Measurements from ENCODE around the gene EYS. TPM values are rescaled to one million over a fixed set of nuclear protein-coding genes. Genes with fewer than 3 reads are reported as not detected.

The EYS gene
- polyA plus RNA-seq, 1 experiment, result not detected

- no peak for DNase-seq (ENCODE audit: low read depth, low spot score)
- POLR2A ChIA-PET, result no interaction called here
- H3K4me3 ChIP-seq (ENCODE audit: low read depth, low read length), result no peak overlapping the region
- H3K27me3 ChIP-seq (ENCODE audit: control insufficient read depth, insufficient read depth, low read length), result no peaks in the 10 kb centered on the region
- H3K9me3 ChIP-seq (ENCODE audit: control insufficient read depth, insufficient read depth, low read length), result no peaks in the 10 kb centered on the region
- CTCF ChIA-PET, result no interaction called here
- no peak for TF ChIP-seq CTCF (IDR thresholded peaks at IDR 0.05; ENCODE audit: low read depth, low read length)
- no peak overlapping the region for H3K27ac ChIP-seq (ENCODE audit: low read depth, low read length)
Measured at GRCh38 chr6:64786736-64787135, 920.3 kb downstream of the EYS start.

- no peak overlapping the region for H3K4me3 ChIP-seq (ENCODE audit: low read depth, low read length)
- POLR2A ChIA-PET, result no interaction called here
- DNase-seq (ENCODE audit: low read depth, low spot score), result no peak
- TF ChIP-seq CTCF (IDR thresholded peaks at IDR 0.05; ENCODE audit: low read depth, low read length), result no peak
- CTCF ChIA-PET, result no interaction called here
- no peaks in the 10 kb centered on the region for H3K27me3 ChIP-seq (ENCODE audit: control insufficient read depth, insufficient read depth, low read length)
- H3K27ac ChIP-seq (ENCODE audit: low read depth, low read length), result no peak overlapping the region
- no peaks in the 10 kb centered on the region for H3K9me3 ChIP-seq (ENCODE audit: control insufficient read depth, insufficient read depth, low read length)
Measured at GRCh38 chr6:64782877-64783276, 924.1 kb downstream of the EYS start.

GRCh38 chr6:64777941-64778785 lies 928.9 kb downstream of the EYS start:
- CTCF ChIA-PET, result no interaction called here
- H3K9me3 ChIP-seq (ENCODE audit: control insufficient read depth, insufficient read depth, low read length), result no peaks in the 10 kb centered on the region
- no peak overlapping the region for H3K27ac ChIP-seq (ENCODE audit: low read depth, low read length)
- no peak overlapping the region for H3K4me3 ChIP-seq (ENCODE audit: low read depth, low read length)
- POLR2A ChIA-PET, result no interaction called here
- H3K27me3 ChIP-seq (ENCODE audit: control insufficient read depth, insufficient read depth, low read length), result no peaks in the 10 kb centered on the region
- no peak for TF ChIP-seq CTCF (IDR thresholded peaks at IDR 0.05; ENCODE audit: low read depth, low read length)
- no peak for DNase-seq (ENCODE audit: low read depth, low spot score)

- no peak for TF ChIP-seq CTCF (IDR thresholded peaks at IDR 0.05; ENCODE audit: low read depth, low read length)
- Histone ChIP-seq H3K27me3 (ENCODE audit: control insufficient read depth, insufficient read depth, low read length) (no peaks in the 10 kb centered on the region), H3K27ac (ENCODE audit: low read depth, low read length) (no peak overlapping the region), H3K4me3 (ENCODE audit: low read depth, low read length) (no peak overlapping the region), H3K9me3 (ENCODE audit: control insufficient read depth, insufficient read depth, low read length) (no peaks in the 10 kb centered on the region)
- DNase-seq (ENCODE audit: low read depth, low spot score), result no peak
- CTCF ChIA-PET, result no interaction called here
- POLR2A ChIA-PET, result no interaction called here
Measured at GRCh38 chr6:64776359-64776758, 930.7 kb downstream of the EYS start.

GRCh38 chr6:64774881-64775280 lies 932.1 kb downstream of the EYS start:
- Histone ChIP-seq H3K9me3 (ENCODE audit: control insufficient read depth, insufficient read depth, low read length) (no peaks in the 10 kb centered on the region), H3K27ac (ENCODE audit: low read depth, low read length) (no peak overlapping the region), H3K27me3 (ENCODE audit: control insufficient read depth, insufficient read depth, low read length) (no peaks in the 10 kb centered on the region), H3K4me3 (ENCODE audit: low read depth, low read length) (no peak overlapping the region)
- POLR2A ChIA-PET, result no interaction called here
- CTCF ChIA-PET, result no interaction called here
- DNase-seq (ENCODE audit: low read depth, low spot score), result no peak
- TF ChIP-seq CTCF (IDR thresholded peaks at IDR 0.05; ENCODE audit: low read depth, low read length), result no peak

All from AG04450 (cell line).